ENCODE measurements around the gene PTPRJ. TPM values are rescaled to one million over a fixed set of nuclear protein-coding genes. Genes with fewer than 3 reads are reported as not detected.

PTPRJ gene
- total RNA-seq, 2 donors from 2014 or later = 26.5 to 37.4 TPM

DNA sequence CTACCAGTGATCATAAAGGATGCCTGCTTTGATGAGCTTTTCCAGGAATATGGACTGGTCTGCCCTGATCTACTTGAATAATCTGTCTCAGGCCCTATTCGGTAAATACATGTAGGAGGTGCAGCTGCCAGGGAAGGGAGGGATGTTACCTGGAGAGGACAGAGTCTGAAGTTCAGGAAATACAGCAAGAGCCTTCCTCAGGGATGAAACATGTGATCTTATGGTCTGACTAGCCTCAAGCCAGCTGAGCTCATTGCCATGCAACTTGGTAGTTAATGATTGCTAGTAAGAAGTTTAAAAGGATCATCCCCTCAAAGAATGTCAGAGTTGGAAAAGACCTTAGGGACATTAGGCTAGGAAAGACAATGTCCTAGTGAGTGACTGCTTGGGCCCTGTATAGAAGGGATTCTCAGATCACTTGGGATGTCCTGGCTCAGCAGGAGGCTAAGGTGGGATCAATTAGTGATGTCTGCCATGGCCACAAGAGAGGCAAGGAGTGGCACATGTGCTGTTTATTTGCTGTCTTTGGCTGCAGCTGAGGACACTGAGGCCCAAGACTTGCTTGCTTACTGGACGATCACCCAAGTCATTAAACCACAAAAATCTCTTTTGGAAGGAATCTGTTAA, 18.5 kb downstream of the PTPRJ start:
- Mint-ChIP-seq H3K4me1 (peaks cover 55% of the 10 kb centered on the region), H3K36me3 (ENCODE audit: low read depth) (no peaks in the 10 kb centered on the region), H3K27me3 (ENCODE audit: insufficient read depth) (no peaks in the 10 kb centered on the region), H3K27ac (peak overlapping the region; percentile 96), H3K4me3 (peak overlapping the region; percentile 27), H3K9me3 (no peaks in the 10 kb centered on the region)
- H3K36me3 ChIP-seq (ENCODE audit: control insufficient read depth, insufficient read depth, low read length) = no peaks in the 10 kb centered on the region
- DNase-seq = no peak
- H3K9ac ChIP-seq (ENCODE audit: extremely low read depth, low read length, poor library complexity, severe bottlenecking) = no peak overlapping the region
- 86 to 90% methylated on average over 1 to 2 of the region's 2 CpGs for WGBS, 2 experiments (ENCODE audit: insufficient coverage in 1 of 2, insufficient read length in 1 of 2)
- H3K4me1 ChIP-seq (ENCODE audit: control insufficient read depth, insufficient read depth, low read length) = peaks cover 22% of the 10 kb centered on the region
- no peaks in the 10 kb centered on the region for H3K27me3 ChIP-seq (ENCODE audit: control insufficient read depth, insufficient read depth, low read length, poor library complexity, severe bottlenecking)
- TF ChIP-seq, protein P1, sequence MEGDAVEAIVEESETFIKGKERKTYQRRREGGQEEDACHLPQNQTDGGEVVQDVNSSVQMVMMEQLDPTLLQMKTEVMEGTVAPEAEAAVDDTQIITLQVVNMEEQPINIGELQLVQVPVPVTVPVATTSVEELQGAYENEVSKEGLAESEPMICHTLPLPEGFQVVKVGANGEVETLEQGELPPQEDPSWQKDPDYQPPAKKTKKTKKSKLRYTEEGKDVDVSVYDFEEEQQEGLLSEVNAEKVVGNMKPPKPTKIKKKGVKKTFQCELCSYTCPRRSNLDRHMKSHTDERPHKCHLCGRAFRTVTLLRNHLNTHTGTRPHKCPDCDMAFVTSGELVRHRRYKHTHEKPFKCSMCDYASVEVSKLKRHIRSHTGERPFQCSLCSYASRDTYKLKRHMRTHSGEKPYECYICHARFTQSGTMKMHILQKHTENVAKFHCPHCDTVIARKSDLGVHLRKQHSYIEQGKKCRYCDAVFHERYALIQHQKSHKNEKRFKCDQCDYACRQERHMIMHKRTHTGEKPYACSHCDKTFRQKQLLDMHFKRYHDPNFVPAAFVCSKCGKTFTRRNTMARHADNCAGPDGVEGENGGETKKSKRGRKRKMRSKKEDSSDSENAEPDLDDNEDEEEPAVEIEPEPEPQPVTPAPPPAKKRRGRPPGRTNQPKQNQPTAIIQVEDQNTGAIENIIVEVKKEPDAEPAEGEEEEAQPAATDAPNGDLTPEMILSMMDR (conservative IDR thresholded peaks at IDR 0.05) = no peak
- H3K4me3 ChIP-seq (ENCODE audit: low read length) = peak overlapping the region; percentile 10
- no peaks in the 10 kb centered on the region for H3K9me3 ChIP-seq (ENCODE audit: control insufficient read depth, low read length)
- no peak overlapping the region for H3K27ac ChIP-seq (ENCODE audit: low read depth, low read length)

DNA sequence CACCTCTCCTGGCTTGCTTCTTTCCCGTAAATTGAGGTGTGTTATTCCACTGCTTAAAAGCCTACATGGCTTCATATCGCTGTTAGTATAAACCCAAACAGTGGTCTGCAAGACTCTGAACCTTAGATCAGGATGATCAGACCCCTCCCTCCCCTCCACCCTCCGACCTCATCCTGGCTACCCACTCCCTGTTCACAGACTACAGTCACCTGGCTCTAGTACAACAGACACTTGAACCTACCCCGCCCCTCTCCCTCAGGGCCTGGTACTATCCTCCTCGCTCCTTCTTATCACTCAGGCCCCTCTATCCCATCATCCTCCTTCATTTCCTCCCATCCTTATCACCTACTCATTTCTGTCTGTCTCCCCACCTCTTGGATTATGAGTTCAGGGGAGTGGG, 20.1 kb downstream of the PTPRJ start:
- TF ChIP-seq, protein P1 (conservative IDR thresholded peaks at IDR 0.05) = no peak
- H3K27me3 Mint-ChIP-seq (ENCODE audit: insufficient read depth) = no peaks in the 10 kb centered on the region
- 89 to 96% methylated on average over 5 of the region's 5 CpGs for WGBS, 2 experiments (ENCODE audit: insufficient coverage in 1 of 2, insufficient read length in 1 of 2)
- Histone ChIP-seq H3K4me3 (ENCODE audit: low read length) (no peak overlapping the region), H3K36me3 (ENCODE audit: control insufficient read depth, insufficient read depth, low read length) (no peaks in the 10 kb centered on the region), H3K4me1 (ENCODE audit: control insufficient read depth, insufficient read depth, low read length) (peaks cover 22% of the 10 kb centered on the region), H3K27ac (ENCODE audit: low read depth, low read length) (no peak overlapping the region), H3K27me3 (ENCODE audit: control insufficient read depth, insufficient read depth, low read length, poor library complexity, severe bottlenecking) (no peaks in the 10 kb centered on the region), H3K9me3 (ENCODE audit: control insufficient read depth, low read length) (no peaks in the 10 kb centered on the region), H3K9ac (ENCODE audit: extremely low read depth, low read length, poor library complexity, severe bottlenecking) (no peak overlapping the region)
- peaks cover 59% of the 10 kb centered on the region for H3K4me1 Mint-ChIP-seq
- H3K4me3 Mint-ChIP-seq = no peak overlapping the region
- no peak for DNase-seq
- H3K9me3 Mint-ChIP-seq = no peaks in the 10 kb centered on the region
- peak overlapping the region; percentile 26 for H3K27ac Mint-ChIP-seq
- no peaks in the 10 kb centered on the region for H3K36me3 Mint-ChIP-seq (ENCODE audit: low read depth)

DNA sequence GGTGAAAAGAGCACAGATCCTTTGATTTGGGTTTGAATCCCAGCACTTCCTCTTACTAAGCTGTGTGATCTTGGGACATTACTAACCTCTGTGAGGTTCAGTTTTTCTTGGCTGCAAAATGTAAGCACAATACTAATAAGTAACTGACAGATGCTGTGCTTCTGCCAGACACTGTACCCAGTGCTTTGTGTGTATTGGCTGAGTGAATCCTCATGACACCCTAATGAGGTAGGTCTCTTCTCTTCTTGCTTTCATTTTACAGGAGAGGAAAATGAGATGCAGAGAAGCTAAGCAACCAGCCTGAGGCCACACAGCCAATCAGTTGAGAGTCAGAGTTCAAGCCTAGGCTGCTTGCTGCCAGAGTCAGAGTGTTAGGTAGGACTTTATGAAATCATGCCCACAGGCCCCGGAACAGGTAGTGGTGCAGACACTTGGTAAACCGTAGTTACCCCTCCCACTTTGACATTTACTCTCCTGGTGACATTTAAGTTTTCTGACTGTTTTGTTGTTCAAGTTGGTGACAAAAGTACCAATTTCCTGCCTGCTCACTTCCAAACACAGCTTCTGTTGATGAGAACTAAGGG, 21.2 kb downstream of the PTPRJ start:
- Histone ChIP-seq H3K4me3 (ENCODE audit: low read length) (no peak overlapping the region), H3K36me3 (ENCODE audit: control insufficient read depth, insufficient read depth, low read length) (no peaks in the 10 kb centered on the region), H3K4me1 (ENCODE audit: control insufficient read depth, insufficient read depth, low read length) (peaks cover 21% of the 10 kb centered on the region), H3K27me3 (ENCODE audit: control insufficient read depth, insufficient read depth, low read length, poor library complexity, severe bottlenecking) (no peaks in the 10 kb centered on the region), H3K9ac (ENCODE audit: extremely low read depth, low read length, poor library complexity, severe bottlenecking) (no peak overlapping the region), H3K9me3 (ENCODE audit: control insufficient read depth, low read length) (no peaks in the 10 kb centered on the region), H3K27ac (ENCODE audit: low read depth, low read length) (no peak overlapping the region)
- DNase-seq = no peak
- Mint-ChIP-seq H3K4me1 (peaks cover 65% of the 10 kb centered on the region), H3K27ac (peak overlapping the region; percentile 2), H3K36me3 (ENCODE audit: low read depth) (no peaks in the 10 kb centered on the region), H3K4me3 (no peak overlapping the region), H3K27me3 (ENCODE audit: insufficient read depth) (no peaks in the 10 kb centered on the region), H3K9me3 (no peaks in the 10 kb centered on the region)
- TF ChIP-seq, protein P1 (conservative IDR thresholded peaks at IDR 0.05) = no peak
- WGBS, 2 experiments (ENCODE audit: insufficient coverage in 1 of 2, insufficient read length in 1 of 2) = 100% methylated on average over 2 of the region's 2 CpGs; no CpG with 5 or more reads in 1 of the 2 experiments

Measured in endodermal cell (in vitro differentiated cells).